ENCODE measurements around the gene KCNJ11.

KCNJ11 gene

GRCh38 chr11:17352950-17353820, 35.3 kb downstream of the KCNJ11 start:
- peak; percentile 69 for DNase-seq

GRCh38 chr11:17351510-17352176, 36.8 kb downstream of the KCNJ11 start, which contains the start of gene NCR3LG1:
Gene NCR3LG1 (plus strand): TSS chr11:17351800. CDS start chr11:17351970, 170 bp downstream.
- peak; percentile 23 for DNase-seq

GRCh38 chr11:17351172-17351509, 37.3 kb downstream of the KCNJ11 start:
- no peak for DNase-seq

- no peak for DNase-seq
These were observed 37.8 kb downstream of the KCNJ11 start for GRCh38 chr11:17350455-17351171.

GRCh38 chr11:17347676-17348075, 40.8 kb downstream of the KCNJ11 start:
- no peak for DNase-seq

- DNase-seq: no peak
These were observed 44.6 kb downstream of the KCNJ11 start for GRCh38 chr11:17343907-17344306.

- DNase-seq: no peak
These were observed 45.2 kb downstream of the KCNJ11 start for GRCh38 chr11:17343257-17343656.

Measured in NCI-H1105 (cell line).